ENCODE results near the gene NXPH3. TPM values are rescaled to one million over a fixed set of nuclear protein-coding genes. Genes with fewer than 3 reads are reported as not detected.

Gene NXPH3
- polyA plus RNA-seq, 3 donors = 1.3 to 1.5 (median 1.4) TPM

- no peak for DNase-seq (ENCODE audit: low read depth in 3 of 3, low spot score in 2 of 3)
These were observed 42.4 kb downstream of the NXPH3 start for GRCh38 chr17:49618028-49618611.

- no peak for DNase-seq (ENCODE audit: low read depth in 3 of 3, low spot score in 2 of 3)
These were observed 45.7 kb downstream of the NXPH3 start for GRCh38 chr17:49621420-49621819.

DNA sequence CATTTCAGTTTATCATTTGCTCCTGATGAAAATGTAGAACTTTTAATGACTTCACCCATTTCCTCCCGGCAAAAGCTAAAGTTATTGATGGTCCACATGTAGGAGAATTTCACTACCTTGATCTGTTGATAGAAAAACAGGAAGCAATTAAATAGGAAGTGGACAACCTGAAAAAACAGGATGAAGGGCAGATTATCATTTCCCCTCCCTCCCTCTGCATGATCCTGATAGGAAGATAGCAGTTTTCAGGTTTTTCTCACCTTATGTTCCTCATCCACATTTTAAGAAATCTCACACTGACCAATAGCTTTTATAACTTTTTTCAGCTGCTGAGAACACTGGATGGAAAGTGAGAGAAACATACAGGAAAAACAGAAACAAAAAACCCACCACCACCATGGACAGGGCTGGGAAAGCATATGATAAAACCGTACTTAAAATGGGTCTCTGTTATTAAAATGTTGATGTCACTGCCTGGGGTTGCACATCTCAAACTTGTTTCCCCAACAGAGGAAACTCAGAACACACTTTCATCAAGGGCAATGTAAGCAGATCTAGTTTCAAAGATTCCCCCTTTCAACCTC is 46.4 kb downstream of the NXPH3 start:
- no peak for DNase-seq (ENCODE audit: low read depth in 3 of 3, low spot score in 2 of 3)

DNA sequence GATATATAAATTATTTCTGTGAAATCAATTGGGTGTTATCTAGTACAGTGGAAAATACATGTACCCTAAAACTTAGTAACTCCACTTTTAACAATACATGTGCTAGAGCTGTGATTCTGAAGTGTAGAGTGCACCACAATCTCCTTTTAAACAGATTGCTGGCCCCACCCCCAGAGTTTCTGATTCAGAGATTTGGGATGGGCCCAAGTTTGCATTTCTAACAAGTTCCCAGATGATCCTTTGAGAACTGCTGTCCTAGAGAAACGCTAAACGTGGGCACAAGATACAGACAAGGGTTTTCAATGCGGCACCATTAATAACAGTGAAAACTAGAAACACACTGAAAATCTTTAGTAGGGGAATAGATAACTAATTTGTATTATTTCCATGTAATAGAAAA is 49.2 kb downstream of the NXPH3 start:
- no peak for DNase-seq (ENCODE audit: low read depth in 3 of 3, low spot score in 2 of 3)

DNA sequence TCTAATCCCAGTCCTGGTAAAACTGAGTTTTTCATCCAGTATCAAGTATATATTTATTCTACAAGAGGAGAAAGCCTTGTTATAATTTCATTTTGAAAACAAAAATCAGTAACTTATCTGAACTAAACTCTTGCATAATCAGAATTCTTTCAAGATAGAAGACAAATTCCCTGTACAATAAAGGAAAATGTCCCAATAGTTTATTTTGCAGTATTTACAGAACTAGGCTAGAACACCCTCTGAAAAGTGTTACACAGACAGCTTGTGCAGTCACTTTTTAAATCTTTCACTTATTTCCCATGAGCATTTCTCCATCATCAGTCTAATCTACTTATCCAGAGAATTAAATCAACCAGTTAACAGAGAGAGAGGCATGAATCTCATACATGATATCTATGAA is 53.8 kb downstream of the NXPH3 start:
- no peak for DNase-seq (ENCODE audit: low read depth in 3 of 3, low spot score in 2 of 3)

GRCh38 chr17:49630113-49630900 is 54.6 kb downstream of the NXPH3 start:
- no peak for DNase-seq (ENCODE audit: low read depth in 3 of 3, low spot score in 2 of 3)

DNA sequence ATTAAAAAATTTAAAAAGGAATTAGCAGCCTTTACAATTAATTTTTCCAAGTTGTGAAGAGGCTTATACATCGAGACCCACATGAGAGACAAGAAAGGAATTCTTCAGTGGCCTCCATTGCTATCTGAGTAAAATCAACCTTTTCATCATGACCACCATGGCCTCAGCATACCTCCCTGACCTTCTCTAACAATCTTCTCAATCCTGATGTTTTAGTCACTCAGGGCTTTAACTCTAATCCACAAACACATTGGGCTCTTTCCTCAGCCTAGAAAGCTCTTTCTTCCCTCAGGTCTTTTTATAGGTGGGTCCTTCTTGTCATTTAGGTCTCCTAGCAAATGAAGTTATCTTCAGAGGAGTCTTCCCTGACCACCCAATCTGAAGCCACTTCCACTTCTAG is 55.8 kb downstream of the NXPH3 start:
- no peak for DNase-seq (ENCODE audit: low read depth in 3 of 3, low spot score in 2 of 3)

Other genes starting within 250 kb of the NXPH3 start
- gene ZNF652, start 213.6 kb upstream of the NXPH3 start, polyA plus RNA-seq (ENCODE audit: insufficient read length in 3 of 3) = 10 to 100 TPM; 23.7 to 25.2 (median 25.1) TPM
- gene PHB1, start 161.0 kb upstream of the NXPH3 start, polyA plus RNA-seq (ENCODE audit: insufficient read length in 3 of 3) = 100 to 1,000 TPM; 262 to 291 (median 269) TPM
- gene NGFR, start 80.6 kb upstream of the NXPH3 start, polyA plus RNA-seq (ENCODE audit: insufficient read length in 3 of 3) = 1 to 10 TPM; 4.3 to 4.7 (median 4.4) TPM
- 10 to 100 TPM; 62.8 to 70.9 (median 65.7) TPM for gene SPOP, start 102.2 kb downstream of the NXPH3 start, polyA plus RNA-seq (ENCODE audit: insufficient read length in 3 of 3)
- 10 to 100 TPM; 85.4 to 95.6 (median 88.2) TPM for gene SLC35B1, start 132.1 kb downstream of the NXPH3 start, polyA plus RNA-seq (ENCODE audit: insufficient read length in 3 of 3)
- gene FAM117A, start 188.3 kb downstream of the NXPH3 start, polyA plus RNA-seq (ENCODE audit: insufficient read length in 3 of 3) = 10 to 100 TPM; 16.4 to 17.8 (median 17.3) TPM
- gene KAT7, start 212.8 kb downstream of the NXPH3 start, polyA plus RNA-seq (ENCODE audit: insufficient read length in 3 of 3) = 10 to 100 TPM; 49.9 to 53.4 (median 50.0) TPM

Measured in right renal cortex interstitium (tissue), 3 donors.